GM18502 (cell line): ENCODE results near the gene PKNOX2.

ENCODE experiments used
- ATAC-seq: cut with Tn5 transposase; IDR thresholded peaks from one replicate; pipeline ENCODE4 v1.9.1; 2021; ENCODE audit warnings: mild to moderate bottlenecking; ENCODE audit not compliant: unreplicated experiment, poor library complexity

The PKNOX2 gene

GRCh38 chr11:125346565-125347260 is 182.2 kb downstream of the PKNOX2 start:
- ATAC-seq: no peak

- no peak for ATAC-seq
Observed at GRCh38 chr11:125347261-125347585, 182.7 kb downstream of the PKNOX2 start.

- no peak for ATAC-seq
Observed at GRCh38 chr11:125348141-125348651, 183.6 kb downstream of the PKNOX2 start.

- peak; percentile 49 for ATAC-seq
Observed at GRCh38 chr11:125348674-125349309, 184.2 kb downstream of the PKNOX2 start.

- no peak for ATAC-seq
Observed at GRCh38 chr11:125350206-125351032, 185.9 kb downstream of the PKNOX2 start.

GRCh38 chr11:125351033-125351867 is 186.7 kb downstream of the PKNOX2 start:
- ATAC-seq: no peak

- no peak for ATAC-seq
Observed at GRCh38 chr11:125351868-125352250, 187.3 kb downstream of the PKNOX2 start.

GRCh38 chr11:125356797-125357196 is 192.2 kb downstream of the PKNOX2 start:
- ATAC-seq: no peak

- ATAC-seq: no peak
Observed at GRCh38 chr11:125357551-125357950, 193.0 kb downstream of the PKNOX2 start.

- no peak for ATAC-seq
Observed at GRCh38 chr11:125358254-125358840, 193.8 kb downstream of the PKNOX2 start.

- no peak for ATAC-seq
Observed at GRCh38 chr11:125359130-125359529, 194.6 kb downstream of the PKNOX2 start.

- no peak for ATAC-seq
Observed at GRCh38 chr11:125360066-125360465, 195.5 kb downstream of the PKNOX2 start.

- ATAC-seq: no peak
Observed at GRCh38 chr11:125364121-125364826, 199.7 kb downstream of the PKNOX2 start.

- ATAC-seq: no peak
Observed at GRCh38 chr11:125365196-125365931, 200.8 kb downstream of the PKNOX2 start.

- ATAC-seq: no peak
Observed at GRCh38 chr11:125367710-125368109, 203.2 kb downstream of the PKNOX2 start.

- ATAC-seq: no peak
Observed at GRCh38 chr11:125368757-125369156, 204.2 kb downstream of the PKNOX2 start.

GRCh38 chr11:125369808-125370207 is 205.3 kb downstream of the PKNOX2 start:
- ATAC-seq: no peak

- ATAC-seq: no peak
Observed at GRCh38 chr11:125370561-125371389, 206.2 kb downstream of the PKNOX2 start.
